ENCODE results near the gene SLC37A4. TPM values are rescaled to one million over a fixed set of nuclear protein-coding genes. Genes with fewer than 3 reads are reported as not detected.
"Not testable (repeated sequence)": the region's sequence is repeated elsewhere in the genome, so short reads cannot be mapped to it uniquely, and the experiment has no call there.

SLC37A4 gene
- total RNA-seq, 1 experiment from 2014 or later: 54.5 TPM

DNA sequence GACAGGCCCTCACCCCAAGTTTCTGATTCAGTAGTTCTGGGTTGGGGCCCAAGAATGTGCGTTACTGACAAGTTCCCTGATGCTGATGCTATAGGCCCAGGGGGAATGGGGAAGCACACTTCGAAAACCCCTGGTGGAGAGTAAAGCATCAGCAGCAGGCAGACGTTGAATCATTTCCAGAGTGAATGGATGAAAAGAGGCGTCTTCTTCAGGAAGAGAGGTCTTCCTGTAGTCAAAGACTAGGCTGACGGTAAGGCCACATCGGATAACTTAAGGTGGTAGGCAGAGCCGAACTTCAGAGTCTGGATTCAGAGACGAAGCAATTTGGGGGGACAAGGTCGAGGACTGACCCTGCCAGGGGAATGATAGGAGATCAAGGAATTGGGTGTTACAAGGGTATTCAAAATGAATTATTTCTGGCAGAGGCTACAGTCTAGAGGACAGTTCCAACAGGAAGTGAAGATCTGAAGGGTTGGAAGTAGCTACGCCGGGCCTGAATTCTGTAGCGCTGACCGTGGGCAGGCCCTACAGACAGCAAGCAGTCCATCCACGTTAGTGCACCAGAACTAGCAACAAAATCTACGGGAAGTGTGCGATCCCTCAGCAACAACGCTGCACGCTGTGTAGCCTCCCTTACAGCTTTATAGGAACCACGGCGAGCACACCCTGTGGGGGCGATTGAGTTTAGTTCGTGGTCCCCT, 33.6 kb downstream of the SLC37A4 start:
- H3K27ac Mint-ChIP-seq: peak overlapping the region; percentile 98
- ChIA-PET POLR2A (interaction anchor here (0.5 to 1.5 kb wide), 5 partner anchors 12 to 362 kb away, joined by 3 to 7 read pairs (median 4); partner anchors contain the start of gene HYOU1), CTCF (interaction anchor here (0.6 to 2.8 kb wide), 10 partner anchors 8 to 362 kb away, joined by 3 to 12 read pairs (median 4); partner anchors contain the start of gene UPK2)
- no peak for DNase-seq (ENCODE audit: low spot score)
- ATAC-seq: peak; percentile 8
- H3K36me3 Mint-ChIP-seq: peaks cover 40% of the 10 kb centered on the region
- peaks cover 6% of the 10 kb centered on the region for H3K9me3 Mint-ChIP-seq
- H3K4me3 Mint-ChIP-seq: peak overlapping the region; percentile 99
- peaks cover 26% of the 10 kb centered on the region for H3K4me1 Mint-ChIP-seq
- no peak for TF ChIP-seq PRRX2 (CRISPR knock-in tag; IDR thresholded peaks at IDR 0.05)
- TF ChIP-seq, protein P1, sequence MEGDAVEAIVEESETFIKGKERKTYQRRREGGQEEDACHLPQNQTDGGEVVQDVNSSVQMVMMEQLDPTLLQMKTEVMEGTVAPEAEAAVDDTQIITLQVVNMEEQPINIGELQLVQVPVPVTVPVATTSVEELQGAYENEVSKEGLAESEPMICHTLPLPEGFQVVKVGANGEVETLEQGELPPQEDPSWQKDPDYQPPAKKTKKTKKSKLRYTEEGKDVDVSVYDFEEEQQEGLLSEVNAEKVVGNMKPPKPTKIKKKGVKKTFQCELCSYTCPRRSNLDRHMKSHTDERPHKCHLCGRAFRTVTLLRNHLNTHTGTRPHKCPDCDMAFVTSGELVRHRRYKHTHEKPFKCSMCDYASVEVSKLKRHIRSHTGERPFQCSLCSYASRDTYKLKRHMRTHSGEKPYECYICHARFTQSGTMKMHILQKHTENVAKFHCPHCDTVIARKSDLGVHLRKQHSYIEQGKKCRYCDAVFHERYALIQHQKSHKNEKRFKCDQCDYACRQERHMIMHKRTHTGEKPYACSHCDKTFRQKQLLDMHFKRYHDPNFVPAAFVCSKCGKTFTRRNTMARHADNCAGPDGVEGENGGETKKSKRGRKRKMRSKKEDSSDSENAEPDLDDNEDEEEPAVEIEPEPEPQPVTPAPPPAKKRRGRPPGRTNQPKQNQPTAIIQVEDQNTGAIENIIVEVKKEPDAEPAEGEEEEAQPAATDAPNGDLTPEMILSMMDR (IDR thresholded peaks at IDR 0.05): no peak
- TF ChIP-seq FOXP1 (CRISPR knock-in tag; IDR thresholded peaks at IDR 0.05; ENCODE audit: borderline replicate concordance): peak; percentile 24; the same call in 1 of the 2 replicates
- H3K27me3 Mint-ChIP-seq (ENCODE audit: low read depth): no peaks in the 10 kb centered on the region

DNA sequence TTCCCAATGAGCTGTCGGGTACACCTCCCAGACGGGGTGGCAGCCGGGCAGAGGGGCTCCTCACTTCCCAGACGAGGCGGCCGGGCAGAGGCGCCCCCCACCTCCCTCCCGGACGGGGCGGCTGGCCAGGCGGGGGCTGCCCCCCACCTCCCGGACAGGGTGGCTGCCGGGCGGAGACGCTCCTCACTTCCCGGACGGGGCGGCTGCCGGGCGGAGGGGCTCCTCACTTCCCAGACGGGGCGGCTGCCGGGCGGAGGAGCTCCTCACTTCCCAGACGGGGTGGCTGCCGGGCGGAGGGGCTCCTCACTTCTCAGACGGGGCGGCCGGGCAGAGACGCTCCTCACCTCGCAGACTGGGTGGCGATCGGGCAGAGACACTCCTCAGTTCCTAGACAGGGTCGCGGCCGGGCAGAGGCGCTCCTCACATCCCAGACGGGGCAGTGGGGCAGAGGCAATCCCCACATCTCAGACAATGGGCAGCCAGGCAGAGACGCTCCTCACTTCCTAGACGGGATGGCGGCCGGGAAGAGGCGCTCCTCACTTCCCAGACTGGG, 39.1 kb downstream of the SLC37A4 start:
- H3K4me1 Mint-ChIP-seq; H3K27me3 Mint-ChIP-seq (ENCODE audit: low read depth); H3K4me3 Mint-ChIP-seq; DNase-seq (ENCODE audit: low spot score); ATAC-seq; CTCF ChIA-PET; POLR2A ChIA-PET; H3K27ac Mint-ChIP-seq: not testable (repeated sequence)
- Mint-ChIP-seq H3K36me3 (peaks cover 31% of the 10 kb centered on the region), H3K9me3 (peaks cover 10% of the 10 kb centered on the region)

DNA sequence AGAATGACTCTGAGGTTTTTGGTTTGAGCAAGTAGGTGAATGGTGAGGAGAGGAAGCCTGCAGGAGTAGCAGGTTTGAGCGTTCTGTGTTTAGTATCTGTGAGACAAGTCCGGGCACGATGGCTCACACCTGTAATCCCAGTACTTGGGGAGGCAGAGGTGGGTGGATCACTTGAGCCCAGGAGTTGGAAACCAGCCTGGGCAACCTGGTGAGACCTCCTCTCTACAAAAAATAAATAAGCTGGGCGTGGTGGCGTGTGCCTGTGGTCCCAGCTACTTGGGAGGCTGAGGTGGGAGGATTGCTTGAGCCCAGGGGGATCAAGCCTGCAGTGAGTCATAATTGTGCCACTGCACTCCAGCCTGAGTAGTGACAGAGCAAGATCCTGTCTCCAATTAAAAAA, 42.4 kb downstream of the SLC37A4 start:
- no peak for ATAC-seq
- ChIA-PET CTCF (interaction anchor here (1.4 kb wide), 1 partner anchor 10 kb away, joined by 3 read pairs; the partner anchor contains the start of gene CENATAC), POLR2A (interaction anchor here (0.7 kb wide), 1 partner anchor 118 kb away, joined by 4 read pairs; no protein-coding TSS in a partner anchor)
- H3K9me3 Mint-ChIP-seq: peaks cover 7% of the 10 kb centered on the region
- H3K4me3 Mint-ChIP-seq: no peak overlapping the region
- no peaks in the 10 kb centered on the region for H3K27me3 Mint-ChIP-seq (ENCODE audit: low read depth)
- peak overlapping the region; percentile 65 for H3K27ac Mint-ChIP-seq
- H3K36me3 Mint-ChIP-seq: peaks cover 23% of the 10 kb centered on the region
- no peak for TF ChIP-seq TEAD1 (CRISPR knock-in tag; IDR thresholded peaks at IDR 0.05)
- no peak for TF ChIP-seq CREM (CRISPR knock-in tag; IDR thresholded peaks at IDR 0.05)
- no peak for DNase-seq (ENCODE audit: low spot score)
- H3K4me1 Mint-ChIP-seq: 0 out of 2 replicates have a peak, but pooled peaks cover 4% of the 10 kb centered on the region

DNA sequence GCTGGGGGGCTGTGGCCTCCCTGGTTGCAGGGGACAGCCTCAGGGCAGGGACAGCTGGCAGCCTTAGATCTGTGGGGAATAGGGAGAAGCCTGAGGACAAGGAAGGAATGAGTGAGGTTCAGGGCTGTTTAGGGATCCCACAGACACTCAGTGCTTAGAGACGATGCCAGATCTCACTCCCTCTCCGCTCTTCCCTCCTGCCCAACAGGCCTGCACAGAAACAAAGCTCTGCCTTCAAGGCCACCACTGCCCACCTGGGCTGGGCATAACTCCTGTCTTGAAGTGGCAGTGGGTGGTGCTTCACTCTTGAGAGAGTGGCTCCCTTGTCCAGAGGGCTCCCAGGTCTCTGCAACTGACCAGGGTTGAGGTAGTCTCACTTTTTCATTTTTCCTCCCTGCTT, 45.9 kb downstream of the SLC37A4 start:
- Mint-ChIP-seq H3K36me3 (no peaks in the 10 kb centered on the region), H3K4me1 (peaks cover 14% of the 10 kb centered on the region), H3K27ac (peak overlapping the region; percentile 27; the same call in 1 of the 2 replicates), H3K27me3 (ENCODE audit: low read depth) (peaks cover 9% of the 10 kb centered on the region), H3K4me3 (no peak overlapping the region), H3K9me3 (no peaks in the 10 kb centered on the region)
- ChIA-PET POLR2A (interaction anchor here (1.2 kb wide), 1 partner anchor 13 kb away, joined by 3 read pairs; the partner anchor contains the start of gene CENATAC), CTCF (interaction anchor here (2.0 kb wide), 1 partner anchor 28 kb away, joined by 5 read pairs; the partner anchor contains the start of gene UPK2)
- DNase-seq (ENCODE audit: low spot score) (no peak), ATAC-seq (no peak)
- TF ChIP-seq ZNF671 (CRISPR knock-in tag; IDR thresholded peaks at IDR 0.05): no peak
- TF ChIP-seq CREM (CRISPR knock-in tag; IDR thresholded peaks at IDR 0.05): no peak
- TF ChIP-seq SOX15 (CRISPR knock-in tag; IDR thresholded peaks at IDR 0.05): no peak
- TF ChIP-seq, protein P2, sequence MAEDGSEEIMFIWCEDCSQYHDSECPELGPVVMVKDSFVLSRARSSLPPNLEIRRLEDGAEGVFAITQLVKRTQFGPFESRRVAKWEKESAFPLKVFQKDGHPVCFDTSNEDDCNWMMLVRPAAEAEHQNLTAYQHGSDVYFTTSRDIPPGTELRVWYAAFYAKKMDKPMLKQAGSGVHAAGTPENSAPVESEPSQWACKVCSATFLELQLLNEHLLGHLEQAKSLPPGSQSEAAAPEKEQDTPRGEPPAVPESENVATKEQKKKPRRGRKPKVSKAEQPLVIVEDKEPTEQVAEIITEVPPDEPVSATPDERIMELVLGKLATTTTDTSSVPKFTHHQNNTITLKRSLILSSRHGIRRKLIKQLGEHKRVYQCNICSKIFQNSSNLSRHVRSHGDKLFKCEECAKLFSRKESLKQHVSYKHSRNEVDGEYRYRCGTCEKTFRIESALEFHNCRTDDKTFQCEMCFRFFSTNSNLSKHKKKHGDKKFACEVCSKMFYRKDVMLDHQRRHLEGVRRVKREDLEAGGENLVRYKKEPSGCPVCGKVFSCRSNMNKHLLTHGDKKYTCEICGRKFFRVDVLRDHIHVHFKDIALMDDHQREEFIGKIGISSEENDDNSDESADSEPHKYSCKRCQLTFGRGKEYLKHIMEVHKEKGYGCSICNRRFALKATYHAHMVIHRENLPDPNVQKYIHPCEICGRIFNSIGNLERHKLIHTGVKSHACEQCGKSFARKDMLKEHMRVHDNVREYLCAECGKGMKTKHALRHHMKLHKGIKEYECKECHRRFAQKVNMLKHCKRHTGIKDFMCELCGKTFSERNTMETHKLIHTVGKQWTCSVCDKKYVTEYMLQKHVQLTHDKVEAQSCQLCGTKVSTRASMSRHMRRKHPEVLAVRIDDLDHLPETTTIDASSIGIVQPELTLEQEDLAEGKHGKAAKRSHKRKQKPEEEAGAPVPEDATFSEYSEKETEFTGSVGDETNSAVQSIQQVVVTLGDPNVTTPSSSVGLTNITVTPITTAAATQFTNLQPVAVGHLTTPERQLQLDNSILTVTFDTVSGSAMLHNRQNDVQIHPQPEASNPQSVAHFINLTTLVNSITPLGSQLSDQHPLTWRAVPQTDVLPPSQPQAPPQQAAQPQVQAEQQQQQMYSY (CRISPR knock-in tag; IDR thresholded peaks at IDR 0.05): no peak
- TF ChIP-seq, protein P3, sequence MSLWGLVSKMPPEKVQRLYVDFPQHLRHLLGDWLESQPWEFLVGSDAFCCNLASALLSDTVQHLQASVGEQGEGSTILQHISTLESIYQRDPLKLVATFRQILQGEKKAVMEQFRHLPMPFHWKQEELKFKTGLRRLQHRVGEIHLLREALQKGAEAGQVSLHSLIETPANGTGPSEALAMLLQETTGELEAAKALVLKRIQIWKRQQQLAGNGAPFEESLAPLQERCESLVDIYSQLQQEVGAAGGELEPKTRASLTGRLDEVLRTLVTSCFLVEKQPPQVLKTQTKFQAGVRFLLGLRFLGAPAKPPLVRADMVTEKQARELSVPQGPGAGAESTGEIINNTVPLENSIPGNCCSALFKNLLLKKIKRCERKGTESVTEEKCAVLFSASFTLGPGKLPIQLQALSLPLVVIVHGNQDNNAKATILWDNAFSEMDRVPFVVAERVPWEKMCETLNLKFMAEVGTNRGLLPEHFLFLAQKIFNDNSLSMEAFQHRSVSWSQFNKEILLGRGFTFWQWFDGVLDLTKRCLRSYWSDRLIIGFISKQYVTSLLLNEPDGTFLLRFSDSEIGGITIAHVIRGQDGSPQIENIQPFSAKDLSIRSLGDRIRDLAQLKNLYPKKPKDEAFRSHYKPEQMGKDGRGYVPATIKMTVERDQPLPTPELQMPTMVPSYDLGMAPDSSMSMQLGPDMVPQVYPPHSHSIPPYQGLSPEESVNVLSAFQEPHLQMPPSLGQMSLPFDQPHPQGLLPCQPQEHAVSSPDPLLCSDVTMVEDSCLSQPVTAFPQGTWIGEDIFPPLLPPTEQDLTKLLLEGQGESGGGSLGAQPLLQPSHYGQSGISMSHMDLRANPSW (CRISPR knock-in tag; conservative IDR thresholded peaks at IDR 0.05; ENCODE audit: low read depth): no peak
- no peak for TF ChIP-seq ESRRA (CRISPR knock-in tag; IDR thresholded peaks at IDR 0.05; ENCODE audit: borderline replicate concordance)
- TF ChIP-seq ATF1 (CRISPR knock-in tag; IDR thresholded peaks at IDR 0.05): no peak
- no peak for TF ChIP-seq NR2C2 (CRISPR knock-in tag; IDR thresholded peaks at IDR 0.05)
- TF ChIP-seq FOXP1 (CRISPR knock-in tag; IDR thresholded peaks at IDR 0.05; ENCODE audit: borderline replicate concordance): no peak
- TF ChIP-seq ZNF396 (CRISPR knock-in tag; IDR thresholded peaks at IDR 0.05; ENCODE audit: borderline replicate concordance): no peak
- no peak for TF ChIP-seq ZNF138 (CRISPR knock-in tag; conservative IDR thresholded peaks at IDR 0.05)
- no peak for TF ChIP-seq FOXK1 (CRISPR knock-in tag; IDR thresholded peaks at IDR 0.05)
- no peak for TF ChIP-seq GRHL2 (CRISPR knock-in tag; IDR thresholded peaks at IDR 0.05; ENCODE audit: insufficient replicate concordance, severe bottlenecking)
- no peak for TF ChIP-seq KAT7 (CRISPR knock-in tag; IDR thresholded peaks at IDR 0.05; ENCODE audit: borderline replicate concordance)
- no peak for TF ChIP-seq NFATC4 (CRISPR knock-in tag; IDR thresholded peaks at IDR 0.05)
